ENCODE data around the gene SEMA6C.

SEMA6C gene

GRCh38 chr1:151135433-151136385, 10.7 kb downstream of the SEMA6C start:
- no peak overlapping the region for H3K4me3 ChIP-seq (replicated peaks in 1 of 2; ENCODE audit: low read depth in 2 of 2, low read length in 2 of 2)
- DNase-seq (ENCODE audit: low read depth in 2 of 2), result no peak
- no peak for TF ChIP-seq CTCF (IDR thresholded peaks at IDR 0.05; ENCODE audit: low read depth, low read length)

- no peak for DNase-seq (ENCODE audit: low read depth in 2 of 2)
- TF ChIP-seq CTCF (IDR thresholded peaks at IDR 0.05; ENCODE audit: low read depth, low read length), result no peak
- no peak overlapping the region for H3K4me3 ChIP-seq (replicated peaks in 1 of 2; ENCODE audit: low read depth in 2 of 2, low read length in 2 of 2)
Measured at GRCh38 chr1:151134991-151135390, 11.4 kb downstream of the SEMA6C start.

DNA sequence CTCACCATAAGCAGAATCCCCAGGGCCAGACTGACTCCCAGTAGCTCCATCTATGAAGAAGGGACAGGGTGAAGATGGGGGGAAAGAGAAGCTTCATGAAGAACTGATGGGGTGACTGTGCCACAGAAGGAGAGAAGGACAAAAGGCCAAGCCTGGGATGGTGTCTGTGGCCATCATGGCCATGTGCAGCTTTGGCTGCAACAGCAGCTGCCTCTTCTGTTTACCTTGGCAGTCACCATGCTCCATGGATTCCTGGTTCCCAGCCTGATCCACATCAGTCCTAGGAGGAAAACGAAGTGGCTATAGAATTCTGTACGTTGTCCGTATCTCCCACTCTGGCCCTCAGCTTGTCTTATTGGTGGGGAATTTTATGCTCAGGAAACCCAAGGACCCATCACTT, 12.0 kb downstream of the SEMA6C start:
- no peak overlapping the region for H3K4me3 ChIP-seq (replicated peaks in 1 of 2; ENCODE audit: low read depth in 2 of 2, low read length in 2 of 2)
- no peak for DNase-seq (ENCODE audit: low read depth in 2 of 2)
- TF ChIP-seq CTCF (IDR thresholded peaks at IDR 0.05; ENCODE audit: low read depth, low read length), result no peak

DNA sequence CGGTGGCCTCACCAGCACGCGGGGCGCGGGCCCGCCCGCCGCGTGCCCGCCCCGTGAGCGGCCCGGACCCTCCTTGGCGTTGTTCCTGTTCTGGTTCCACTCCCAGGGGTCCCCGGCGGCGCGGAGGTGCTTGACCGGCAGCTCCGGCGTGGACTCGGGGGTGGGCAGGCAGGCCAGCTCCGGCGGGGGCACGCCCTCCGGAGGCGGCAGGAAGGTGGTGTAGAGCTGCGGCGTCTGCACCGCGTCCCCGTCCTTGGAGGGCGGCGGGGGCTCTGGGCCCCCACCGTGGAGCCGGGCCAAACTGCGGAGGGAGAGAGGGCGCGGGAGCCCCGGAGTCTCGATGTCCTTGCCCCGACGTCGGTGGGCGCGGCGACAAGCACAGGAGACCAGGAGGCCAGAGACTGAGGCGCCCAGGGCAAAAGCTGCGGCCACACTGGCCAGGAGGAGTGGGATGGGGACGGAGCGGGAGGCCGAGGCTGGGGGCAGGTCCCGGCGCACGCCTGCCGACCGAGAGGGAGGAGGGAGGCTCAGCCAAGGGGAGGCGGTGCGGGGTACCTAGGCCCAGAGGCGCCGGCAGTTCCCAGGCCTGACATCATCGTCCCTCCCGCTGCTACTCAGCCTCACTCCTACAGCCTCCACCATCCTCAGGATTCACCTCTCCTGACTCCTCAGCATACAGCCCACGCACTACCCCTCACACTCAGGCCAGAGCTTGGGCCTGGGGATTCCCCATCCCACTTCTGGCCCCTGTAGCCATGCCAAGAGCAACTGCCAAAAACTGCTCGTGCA, 13.2 kb downstream of the SEMA6C start:
- TF ChIP-seq CTCF (IDR thresholded peaks at IDR 0.05; ENCODE audit: low read depth, low read length), result no peak
- DNase-seq (ENCODE audit: low read depth in 2 of 2), result no peak
- H3K4me3 ChIP-seq (replicated peaks in 1 of 2; ENCODE audit: low read depth in 2 of 2, low read length in 2 of 2), result no peak overlapping the region

GRCh38 chr1:151132335-151133017, 14.0 kb downstream of the SEMA6C start:
- H3K4me3 ChIP-seq (replicated peaks in 1 of 2; ENCODE audit: low read depth in 2 of 2, low read length in 2 of 2), result no peak overlapping the region

More at GRCh38 chr1:151132335-151133017, 14.0 kb downstream of the SEMA6C start:
- no peak for DNase-seq (ENCODE audit: low read depth in 2 of 2)
- TF ChIP-seq CTCF (IDR thresholded peaks at IDR 0.05; ENCODE audit: low read depth, low read length), result no peak

Data from cardiac fibroblast (primary cell).